H9 (cell line): ENCODE data around the gene PKMYT1. TPM values are rescaled to one million over a fixed set of nuclear protein-coding genes. Genes with fewer than 3 reads are reported as not detected.

Experiments
- DNase-seq: peaks from one replicate; pipeline ENCODE4 v3.0.0-alpha.2; 2017
- H2AFZ ChIP-seq: one replicate; pipeline ENCODE4 v1.6.1; 2013; ENCODE audit warnings: mild to moderate bottlenecking, low read length, control low read depth, moderate library complexity
- H2AK5ac ChIP-seq: 2 replicates; pipeline ENCODE4 v1.6.1; 2013; ENCODE audit warnings: low read length, control low read depth, mixed read lengths; ENCODE audit not compliant: insufficient read length
- H2BK120ac ChIP-seq: one replicate; pipeline ENCODE4 v1.6.1; 2013; ENCODE audit warnings: low read depth, mild to moderate bottlenecking, low read length, control low read depth, inconsistent platforms; ENCODE audit not compliant: poor library complexity, severe bottlenecking
- H2BK12ac ChIP-seq: 2 replicates; pipeline ENCODE4 v1.6.1; 2013; ENCODE audit warnings: low read length, control low read depth, mixed read lengths, low read depth; ENCODE audit not compliant: insufficient read length
- H2BK15ac ChIP-seq: 2 replicates; pipeline ENCODE4 v1.6.1; 2013; ENCODE audit warnings: low read depth, low read length, control low read depth
- H2BK20ac ChIP-seq: one replicate; pipeline ENCODE4 v1.6.1; 2013; ENCODE audit warnings: low read depth, mild to moderate bottlenecking, low read length, control low read depth, inconsistent platforms; ENCODE audit not compliant: poor library complexity, severe bottlenecking
- H2BK5ac ChIP-seq: 2 replicates; pipeline ENCODE4 v1.6.1; 2013; ENCODE audit warnings: low read length, control low read depth, mixed read lengths; ENCODE audit not compliant: insufficient read length
- H3K14ac ChIP-seq: 2 replicates; pipeline ENCODE4 v1.6.1; 2013; ENCODE audit warnings: low read length, control low read depth; ENCODE audit not compliant: insufficient read depth
- H3K18ac ChIP-seq: 2 replicates; pipeline ENCODE4 v1.6.1; 2013; ENCODE audit warnings: low read depth, mild to moderate bottlenecking, mixed read lengths, low read length, control low read depth; ENCODE audit not compliant: insufficient read length
- H3K23ac ChIP-seq: 2 replicates; pipeline ENCODE4 v1.6.1; 2013; ENCODE audit warnings: low read length, control low read depth, mixed read lengths, low read depth; ENCODE audit not compliant: insufficient read length
- H3K23me2 ChIP-seq: 2 replicates; pipeline ENCODE4 v1.6.1; 2013; ENCODE audit warnings: low read depth, mild to moderate bottlenecking, mixed read lengths, low read length, control low read depth; ENCODE audit not compliant: insufficient read length, poor library complexity, severe bottlenecking
- H3K27ac ChIP-seq: 2 replicates; pipeline ENCODE4 v1.5.1; 2013; ENCODE audit warnings: low read length, control low read depth, mixed read lengths, low read depth; ENCODE audit not compliant: insufficient read length
- H3K27me3 ChIP-seq: 2 replicates; pipeline ENCODE4 v1.6.1; 2013; ENCODE audit warnings: low read length, control low read depth, inconsistent platforms; ENCODE audit not compliant: insufficient read depth
- H3K4ac ChIP-seq: 2 replicates; pipeline ENCODE4 v1.6.1; 2013; ENCODE audit warnings: low read depth, mild to moderate bottlenecking, control low read depth, inconsistent platforms, low read length, moderate library complexity
- H3K4me1 ChIP-seq: 2 replicates; pipeline ENCODE4 v1.6.1; 2013; ENCODE audit warnings: low read length, control low read depth, inconsistent platforms; ENCODE audit not compliant: insufficient read depth
- H3K4me2 ChIP-seq: 2 replicates; pipeline ENCODE4 v1.6.1; 2013; ENCODE audit warnings: low read length, control low read depth, mixed read lengths; ENCODE audit not compliant: insufficient read length, insufficient read depth
- H3K56ac ChIP-seq: 2 replicates; pipeline ENCODE4 v1.6.1; 2013; ENCODE audit warnings: low read depth, mild to moderate bottlenecking, mixed read lengths, low read length, control low read depth; ENCODE audit not compliant: insufficient read length
- H3K79me1 ChIP-seq: 2 replicates; pipeline ENCODE4 v1.6.1; 2013; ENCODE audit warnings: low read depth, mild to moderate bottlenecking, moderate library complexity, low read length, control low read depth, inconsistent platforms; ENCODE audit not compliant: insufficient read depth, poor library complexity, severe bottlenecking
- H3K79me2 ChIP-seq: 2 replicates; pipeline ENCODE4 v1.6.1; 2013; ENCODE audit warnings: low read length, control low read depth, inconsistent platforms; ENCODE audit not compliant: insufficient read depth
- H3K9ac ChIP-seq: 2 replicates; pipeline ENCODE4 v1.6.1; 2013; ENCODE audit warnings: low read length, control low read depth, mixed read lengths; ENCODE audit not compliant: insufficient read length; ENCODE audit errors: extremely low read depth
- H3K9me3 ChIP-seq: one replicate; pipeline ENCODE4 v1.6.1; 2013; ENCODE audit warnings: low read depth, low read length, inconsistent platforms; ENCODE audit not compliant: control insufficient read depth
- H3T11ph ChIP-seq: one replicate; pipeline ENCODE4 v1.6.1; 2013; ENCODE audit warnings: mild to moderate bottlenecking, low read length, control low read depth, inconsistent platforms
- H4K20me1 ChIP-seq: one replicate; pipeline ENCODE4 v1.6.1; 2013; ENCODE audit not compliant: control insufficient read depth, insufficient read length, insufficient read depth
- H4K5ac ChIP-seq: 2 replicates; pipeline ENCODE4 v1.6.1; 2013; ENCODE audit warnings: low read depth, mild to moderate bottlenecking, mixed read lengths, low read length, control low read depth; ENCODE audit not compliant: insufficient read length
- H4K8ac ChIP-seq: replicated peaks from 2 replicates; pipeline ENCODE4 v1.6.1; 2013; ENCODE audit warnings: low read length, control low read depth, mixed read lengths, low read depth; ENCODE audit not compliant: insufficient read length
- H4K91ac ChIP-seq: 2 replicates; pipeline ENCODE4 v1.6.1; 2013; ENCODE audit warnings: low read depth, mild to moderate bottlenecking, moderate library complexity, mixed read lengths, low read length, control low read depth; ENCODE audit not compliant: insufficient read length
- H3K27ac Mint-ChIP-seq, 3 experiments: 2 replicates in 2 of 3; 3 replicates in 1 of 3; pipeline ENCODE4 v1.8.0; 2020 to 2021; ENCODE audit warnings: mixed read lengths in 3 of 3, mild to moderate bottlenecking in 1 of 3, moderate library complexity in 1 of 3
- H3K27me3 Mint-ChIP-seq: 2 replicates; pipeline ENCODE4 v1.8.0; 2021; ENCODE audit warnings: low read depth, mild to moderate bottlenecking, moderate library complexity, mixed read lengths
- H3K36me3 Mint-ChIP-seq, 3 experiments: 2 replicates in 2 of 3; 3 replicates in 1 of 3; pipeline ENCODE4 v1.8.0; 2020 to 2021; ENCODE audit warnings: low read depth in 3 of 3, mixed read lengths in 3 of 3; ENCODE audit not compliant: insufficient read depth in 1 of 3
- H3K4me1 Mint-ChIP-seq, 2 experiments: 2 replicates each; pipeline ENCODE4 v1.8.0; 2020; ENCODE audit warnings: mixed read lengths in 2 of 2
- H3K4me3 Mint-ChIP-seq, 2 experiments: 2 replicates in 1 of 2; 3 replicates in 1 of 2; pipeline ENCODE4 v1.8.0; 2020 to 2021; ENCODE audit warnings: mild to moderate bottlenecking in 2 of 2, mixed read lengths in 2 of 2, moderate library complexity in 1 of 2
- H3K9me3 Mint-ChIP-seq, 2 experiments: 2 replicates in 1 of 2; 3 replicates in 1 of 2; pipeline ENCODE4 v1.8.0; 2020; ENCODE audit warnings: mild to moderate bottlenecking in 2 of 2, mixed read lengths in 2 of 2, moderate library complexity in 1 of 2
- CTCF ChIP-seq: fragments of 200-600 bp; sonication (generic); conservative IDR thresholded peaks from 3 replicates; pipeline ENCODE4 v1.8.0; 2021; ENCODE audit warnings: antibody characterized with exemption, mild to moderate bottlenecking
- WGBS: extraction: QIAGEN DNeasy Blood & Tissue Kit; methylation state at CpG from one replicate; pipeline ENCODE4 v1.1.7; 2013; ENCODE audit warnings: missing lambda C conversion rate, low lambda C conversion rate, mixed read lengths; ENCODE audit not compliant: insufficient read length; ENCODE audit errors: extremely low coverage; 5-methylcytosine and 5-hydroxymethylcytosine counted together
- total RNA-seq: library from RNA; stranded (reverse); gene quantifications from 2 replicates; pipeline ENCODE4 v1.2.1, GENCODE V29; 2021

Gene PKMYT1
- total RNA-seq, 1 experiment from 2014 or later = 114 TPM

GRCh38 chr16:2983706-2984136, 3.5 kb upstream of the PKMYT1 start:
- H2BK20ac ChIP-seq = no peak overlapping the region
- H3K79me2 ChIP-seq = no peaks in the 10 kb centered on the region; the same call in 1 of the 2 replicates
- H3K9me3 Mint-ChIP-seq = no peaks in the 10 kb centered on the region
- H3K36me3 Mint-ChIP-seq = peaks cover 0 to 2% (median 2%) of the 10 kb centered on the region in 3 experiments; a peak in 2 of 7 replicates
- no peaks in the 10 kb centered on the region for H3K27me3 ChIP-seq
- no peaks in the 10 kb centered on the region for H4K20me1 ChIP-seq
- H3K4me1 ChIP-seq = no peaks in the 10 kb centered on the region
- no CpG with 5 or more reads among the region's 42 CpGs for WGBS
- no peak overlapping the region for H3K27ac Mint-ChIP-seq
- H4K8ac ChIP-seq = no peak overlapping the region
- H3K9me3 ChIP-seq = no peaks in the 10 kb centered on the region
- peak overlapping the region in 1 of 2 experiments; percentile 21; a peak in 2 of 5 replicates for H3K4me3 Mint-ChIP-seq
- H4K91ac ChIP-seq = no peak overlapping the region
- H2BK5ac ChIP-seq = no peak overlapping the region
- no peak overlapping the region for H3K14ac ChIP-seq
- H3K23ac ChIP-seq = no peak overlapping the region
- H2BK120ac ChIP-seq = no peak overlapping the region
- no peak overlapping the region for H3K18ac ChIP-seq
- H3K4me2 ChIP-seq = no peak overlapping the region
- no peak overlapping the region for H3K4ac ChIP-seq
- no peak overlapping the region for H2AK5ac ChIP-seq
- DNase-seq = peak; percentile 90
- peak; percentile 97 for TF ChIP-seq CTCF
- H3T11ph ChIP-seq = no peak overlapping the region
- no peak overlapping the region for H2AFZ ChIP-seq
- no peak overlapping the region for H3K9ac ChIP-seq
- no peak overlapping the region for H2BK12ac ChIP-seq
- H3K79me1 ChIP-seq = no peaks in the 10 kb centered on the region
- H3K4me1 Mint-ChIP-seq = peaks cover 26 to 34% of the 10 kb centered on the region in 2 experiments
- H3K23me2 ChIP-seq = peaks cover 9% of the 10 kb centered on the region
- no peak overlapping the region for H3K56ac ChIP-seq
- peaks cover 10% of the 10 kb centered on the region for H3K27me3 Mint-ChIP-seq
- no peak overlapping the region for H3K27ac ChIP-seq
- no peak overlapping the region for H2BK15ac ChIP-seq
- no peak overlapping the region for H4K5ac ChIP-seq
